Measurements from ENCODE around the gene FBXL16.

GRCh38 chr16:720990-721764 is 15.6 kb upstream of the FBXL16 start, which contains the start of gene ANTKMT:
- TF ChIP-seq CTCF (IDR thresholded peaks at IDR 0.05) (peak in 5 of 6 experiments; percentile 25 to 62 (median 32)), POLR2A (IDR thresholded peaks at IDR 0.05) (peak in 3 of 4 donors; percentile 38 to 93 (median 51)), POLR2AphosphoS5 (IDR thresholded peaks at IDR 0.05) (peak; percentile 49 to 80), EP300 (IDR thresholded peaks at IDR 0.05) (no peak)

Measured in upper lobe of left lung (tissue), 4 donors.